ENCODE results near the gene SRGAP2.
"Not testable (repeated sequence)": the region's sequence is repeated elsewhere in the genome, so short reads cannot be mapped to it uniquely, and the experiment has no call there.

DNA sequence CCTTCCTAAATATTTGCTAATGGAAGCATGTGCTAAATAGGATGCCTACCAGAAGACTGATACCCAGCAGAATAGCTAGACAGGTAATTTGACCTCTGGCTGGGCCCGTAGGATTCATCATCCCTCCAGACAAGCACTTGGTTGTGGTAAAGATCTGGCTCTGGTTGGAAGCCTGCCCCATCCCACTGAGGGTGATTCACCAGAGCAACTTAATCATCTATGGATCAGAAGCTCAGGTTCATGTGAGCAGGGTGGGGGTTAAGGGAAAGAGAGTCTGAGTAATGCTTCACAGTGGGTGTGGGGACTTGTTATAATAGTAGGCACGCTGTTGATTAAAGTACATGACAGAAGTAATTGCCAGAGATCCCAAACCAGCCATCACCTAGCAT, 27.2 kb upstream of the SRGAP2 start:
- not testable (repeated sequence) for TF ChIP-seq POLR2AphosphoS5 (IDR thresholded peaks at IDR 0.05; ENCODE audit: borderline replicate concordance, low read depth, low read length); EZH2 (IDR thresholded peaks at IDR 0.05); FOXP2 (optimal IDR thresholded peaks at IDR 0.05; ENCODE audit: control extremely low read depth, extremely low read length, insufficient read depth)

All from SK-N-MC (cell line).